ENCODE data around the gene ROCK1.

DNA sequence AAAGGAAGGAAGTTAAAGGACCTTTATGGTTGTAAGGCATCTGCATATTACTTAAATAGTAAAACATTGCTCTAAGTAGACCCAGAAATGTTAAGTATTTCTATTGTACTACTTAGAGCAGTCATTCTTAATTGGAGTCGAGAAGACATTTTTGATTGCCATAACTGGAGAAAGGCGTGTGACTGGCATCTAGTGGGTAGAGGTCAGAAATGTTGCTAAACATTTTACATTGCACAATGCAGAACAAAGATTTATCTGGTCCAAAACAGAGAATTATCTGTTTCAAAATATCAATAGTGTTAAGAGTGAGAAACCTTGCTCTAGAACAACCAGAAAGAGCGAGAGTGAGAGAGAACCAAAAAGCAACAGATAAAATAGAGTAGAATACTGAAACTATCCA, 23.3 kb upstream of the ROCK1 start:
- TF ChIP-seq POLR2A (IDR thresholded peaks at IDR 0.05) = no peak
- TF ChIP-seq, protein P1, sequence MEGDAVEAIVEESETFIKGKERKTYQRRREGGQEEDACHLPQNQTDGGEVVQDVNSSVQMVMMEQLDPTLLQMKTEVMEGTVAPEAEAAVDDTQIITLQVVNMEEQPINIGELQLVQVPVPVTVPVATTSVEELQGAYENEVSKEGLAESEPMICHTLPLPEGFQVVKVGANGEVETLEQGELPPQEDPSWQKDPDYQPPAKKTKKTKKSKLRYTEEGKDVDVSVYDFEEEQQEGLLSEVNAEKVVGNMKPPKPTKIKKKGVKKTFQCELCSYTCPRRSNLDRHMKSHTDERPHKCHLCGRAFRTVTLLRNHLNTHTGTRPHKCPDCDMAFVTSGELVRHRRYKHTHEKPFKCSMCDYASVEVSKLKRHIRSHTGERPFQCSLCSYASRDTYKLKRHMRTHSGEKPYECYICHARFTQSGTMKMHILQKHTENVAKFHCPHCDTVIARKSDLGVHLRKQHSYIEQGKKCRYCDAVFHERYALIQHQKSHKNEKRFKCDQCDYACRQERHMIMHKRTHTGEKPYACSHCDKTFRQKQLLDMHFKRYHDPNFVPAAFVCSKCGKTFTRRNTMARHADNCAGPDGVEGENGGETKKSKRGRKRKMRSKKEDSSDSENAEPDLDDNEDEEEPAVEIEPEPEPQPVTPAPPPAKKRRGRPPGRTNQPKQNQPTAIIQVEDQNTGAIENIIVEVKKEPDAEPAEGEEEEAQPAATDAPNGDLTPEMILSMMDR (IDR thresholded peaks at IDR 0.05) = peak in 5 of 6 experiments; percentile 42 to 57 (median 49)
